Stimulated activated CD4-positive, alpha-beta T cell treated with anti-CD3 and anti-CD28 coated beads, TNF-alpha, amount 100 ng/mL, for 4 hours (primary cell): ENCODE data around the gene NAA60.

Source experiments
- DNase-seq, 3 experiments: peaks; one replicate each; pipeline ENCODE4 v3.0.0-alpha.2; 2020; ENCODE audit warnings: low read depth in 3 of 3

Gene NAA60

GRCh38 chr16:3510416-3510815 lies 66.9 kb downstream of the NAA60 start:
- no peak for DNase-seq

- no peak for DNase-seq
Measured at GRCh38 chr16:3511286-3512180, 68.1 kb downstream of the NAA60 start.

GRCh38 chr16:3513892-3514583 lies 70.6 kb downstream of the NAA60 start:
- no peak for DNase-seq

- no peak for DNase-seq
Measured at GRCh38 chr16:3514621-3515020, 71.1 kb downstream of the NAA60 start.

GRCh38 chr16:3515897-3516296 lies 72.4 kb downstream of the NAA60 start:
- no peak for DNase-seq

GRCh38 chr16:3518292-3518985 lies 75.0 kb downstream of the NAA60 start:
- DNase-seq: no peak

GRCh38 chr16:3518986-3519348 lies 75.5 kb downstream of the NAA60 start:
- DNase-seq: no peak

- no peak for DNase-seq
Measured at GRCh38 chr16:3519581-3519980, 76.1 kb downstream of the NAA60 start.

GRCh38 chr16:3520413-3520812 lies 76.9 kb downstream of the NAA60 start:
- no peak for DNase-seq

GRCh38 chr16:3520841-3521240 lies 77.4 kb downstream of the NAA60 start:
- no peak for DNase-seq

GRCh38 chr16:3523281-3523680 lies 79.8 kb downstream of the NAA60 start:
- DNase-seq: no peak

- DNase-seq: no peak
Measured at GRCh38 chr16:3525951-3526350, 82.5 kb downstream of the NAA60 start.

GRCh38 chr16:3527216-3527829 lies 83.8 kb downstream of the NAA60 start:
- DNase-seq: peak; percentile 11 to 25 (median 24)

GRCh38 chr16:3528406-3528805 lies 84.9 kb downstream of the NAA60 start:
- no peak for DNase-seq

GRCh38 chr16:3529175-3529574 lies 85.7 kb downstream of the NAA60 start:
- no peak for DNase-seq

GRCh38 chr16:3530371-3530914 lies 87.0 kb downstream of the NAA60 start:
- DNase-seq: no peak

GRCh38 chr16:3532741-3533140 lies 89.3 kb downstream of the NAA60 start:
- no peak for DNase-seq

- no peak for DNase-seq
Measured at GRCh38 chr16:3534126-3534525, 90.6 kb downstream of the NAA60 start.

GRCh38 chr16:3536271-3536731 lies 92.8 kb downstream of the NAA60 start:
- no peak for DNase-seq
